Measurements from ENCODE around the gene CSF1R. TPM values are rescaled to one million over a fixed set of nuclear protein-coding genes. Genes with fewer than 3 reads are reported as not detected.

Gene CSF1R
- total and polyA plus RNA-seq, 4 donors = 5.4 to 46.2 (median 22.1) TPM

DNA sequence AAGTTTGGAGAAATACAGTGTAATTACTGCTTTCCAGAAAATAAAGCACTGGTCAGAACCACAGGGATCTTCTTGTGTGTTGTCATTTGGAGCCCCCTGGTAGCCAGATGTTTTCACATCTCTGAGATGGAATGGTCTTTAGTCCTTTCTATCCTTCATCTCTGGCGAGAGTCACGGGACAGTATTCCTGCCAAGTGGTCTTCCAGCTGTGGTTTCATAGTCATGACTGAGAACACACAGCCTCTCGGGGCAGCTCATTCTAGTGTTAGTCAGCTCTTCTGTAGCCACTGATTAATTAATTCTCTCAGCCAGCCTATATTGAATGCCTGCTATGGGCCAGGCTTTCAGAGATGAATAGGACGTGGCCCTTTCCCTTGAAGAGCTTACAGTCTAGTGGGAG, 51.7 kb downstream of the CSF1R start:
- no peak for DNase-seq (ENCODE audit: low spot score)
- Histone ChIP-seq H3K4me1 (ENCODE audit: control insufficient read depth in 4 of 4, insufficient read depth in 4 of 4, low read length in 3 of 4) (no peaks in the 10 kb centered on the region), H3K36me3 (ENCODE audit: control insufficient read depth in 4 of 4, insufficient read depth in 3 of 4, low read depth in 1 of 4, low read length in 3 of 4) (peaks cover 16 to 82% (median 69%) of the 10 kb centered on the region in 4 donors), H3K9ac (ENCODE audit: low read depth in 1 of 2, low read length in 2 of 2) (no peak overlapping the region), H3K4me3 (ENCODE audit: low read depth in 1 of 3, low read length in 3 of 3) (no peak overlapping the region), H3K27ac (ENCODE audit: low read depth in 1 of 2, low read length in 2 of 2) (no peak overlapping the region), H3K27me3 (ENCODE audit: control insufficient read depth in 4 of 4, insufficient read depth in 4 of 4, low read length in 3 of 4) (no peaks in the 10 kb centered on the region), H3K9me3 (ENCODE audit: control insufficient read depth in 4 of 4, low read length in 3 of 4) (no peaks in the 10 kb centered on the region)
- TF ChIP-seq EGR1 (IDR thresholded peaks at IDR 0.05; ENCODE audit: low read depth in 2 of 2) (no peak), RXRA (IDR thresholded peaks at IDR 0.05) (no peak), YY1 (IDR thresholded peaks at IDR 0.05) (no peak), HNF4A (conservative IDR thresholded peaks at IDR 0.05) (no peak), JUND (IDR thresholded peaks at IDR 0.05) (no peak), NR2F2 (IDR thresholded peaks at IDR 0.05) (no peak), FOXA1 (IDR thresholded peaks at IDR 0.05) (no peak), SP1 (IDR thresholded peaks at IDR 0.05) (no peak), GABPA (IDR thresholded peaks at IDR 0.05 in 1 of 2, conservative IDR thresholded peaks at IDR 0.05 in 1 of 2) (no peak), FOXA2 (IDR thresholded peaks at IDR 0.05) (no peak), TAF1 (conservative IDR thresholded peaks at IDR 0.05) (no peak), RAD21 (IDR thresholded peaks at IDR 0.05) (no peak)
- TF ChIP-seq, protein P1, sequence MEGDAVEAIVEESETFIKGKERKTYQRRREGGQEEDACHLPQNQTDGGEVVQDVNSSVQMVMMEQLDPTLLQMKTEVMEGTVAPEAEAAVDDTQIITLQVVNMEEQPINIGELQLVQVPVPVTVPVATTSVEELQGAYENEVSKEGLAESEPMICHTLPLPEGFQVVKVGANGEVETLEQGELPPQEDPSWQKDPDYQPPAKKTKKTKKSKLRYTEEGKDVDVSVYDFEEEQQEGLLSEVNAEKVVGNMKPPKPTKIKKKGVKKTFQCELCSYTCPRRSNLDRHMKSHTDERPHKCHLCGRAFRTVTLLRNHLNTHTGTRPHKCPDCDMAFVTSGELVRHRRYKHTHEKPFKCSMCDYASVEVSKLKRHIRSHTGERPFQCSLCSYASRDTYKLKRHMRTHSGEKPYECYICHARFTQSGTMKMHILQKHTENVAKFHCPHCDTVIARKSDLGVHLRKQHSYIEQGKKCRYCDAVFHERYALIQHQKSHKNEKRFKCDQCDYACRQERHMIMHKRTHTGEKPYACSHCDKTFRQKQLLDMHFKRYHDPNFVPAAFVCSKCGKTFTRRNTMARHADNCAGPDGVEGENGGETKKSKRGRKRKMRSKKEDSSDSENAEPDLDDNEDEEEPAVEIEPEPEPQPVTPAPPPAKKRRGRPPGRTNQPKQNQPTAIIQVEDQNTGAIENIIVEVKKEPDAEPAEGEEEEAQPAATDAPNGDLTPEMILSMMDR (IDR thresholded peaks at IDR 0.05; ENCODE audit: low read depth, low read length, missing input control) = no peak
- TF ChIP-seq, protein P2, sequence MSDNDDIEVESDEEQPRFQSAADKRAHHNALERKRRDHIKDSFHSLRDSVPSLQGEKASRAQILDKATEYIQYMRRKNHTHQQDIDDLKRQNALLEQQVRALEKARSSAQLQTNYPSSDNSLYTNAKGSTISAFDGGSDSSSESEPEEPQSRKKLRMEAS (IDR thresholded peaks at IDR 0.05) = no peak
- TF ChIP-seq, protein P3, sequence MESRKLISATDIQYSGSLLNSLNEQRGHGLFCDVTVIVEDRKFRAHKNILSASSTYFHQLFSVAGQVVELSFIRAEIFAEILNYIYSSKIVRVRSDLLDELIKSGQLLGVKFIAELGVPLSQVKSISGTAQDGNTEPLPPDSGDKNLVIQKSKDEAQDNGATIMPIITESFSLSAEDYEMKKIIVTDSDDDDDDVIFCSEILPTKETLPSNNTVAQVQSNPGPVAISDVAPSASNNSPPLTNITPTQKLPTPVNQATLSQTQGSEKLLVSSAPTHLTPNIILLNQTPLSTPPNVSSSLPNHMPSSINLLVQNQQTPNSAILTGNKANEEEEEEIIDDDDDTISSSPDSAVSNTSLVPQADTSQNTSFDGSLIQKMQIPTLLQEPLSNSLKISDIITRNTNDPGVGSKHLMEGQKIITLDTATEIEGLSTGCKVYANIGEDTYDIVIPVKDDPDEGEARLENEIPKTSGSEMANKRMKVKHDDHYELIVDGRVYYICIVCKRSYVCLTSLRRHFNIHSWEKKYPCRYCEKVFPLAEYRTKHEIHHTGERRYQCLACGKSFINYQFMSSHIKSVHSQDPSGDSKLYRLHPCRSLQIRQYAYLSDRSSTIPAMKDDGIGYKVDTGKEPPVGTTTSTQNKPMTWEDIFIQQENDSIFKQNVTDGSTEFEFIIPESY (IDR thresholded peaks at IDR 0.05) = no peak
- TF ChIP-seq, protein P4, sequence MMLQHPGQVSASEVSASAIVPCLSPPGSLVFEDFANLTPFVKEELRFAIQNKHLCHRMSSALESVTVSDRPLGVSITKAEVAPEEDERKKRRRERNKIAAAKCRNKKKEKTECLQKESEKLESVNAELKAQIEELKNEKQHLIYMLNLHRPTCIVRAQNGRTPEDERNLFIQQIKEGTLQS (IDR thresholded peaks at IDR 0.05) = no peak
- TF ChIP-seq, protein P5, sequence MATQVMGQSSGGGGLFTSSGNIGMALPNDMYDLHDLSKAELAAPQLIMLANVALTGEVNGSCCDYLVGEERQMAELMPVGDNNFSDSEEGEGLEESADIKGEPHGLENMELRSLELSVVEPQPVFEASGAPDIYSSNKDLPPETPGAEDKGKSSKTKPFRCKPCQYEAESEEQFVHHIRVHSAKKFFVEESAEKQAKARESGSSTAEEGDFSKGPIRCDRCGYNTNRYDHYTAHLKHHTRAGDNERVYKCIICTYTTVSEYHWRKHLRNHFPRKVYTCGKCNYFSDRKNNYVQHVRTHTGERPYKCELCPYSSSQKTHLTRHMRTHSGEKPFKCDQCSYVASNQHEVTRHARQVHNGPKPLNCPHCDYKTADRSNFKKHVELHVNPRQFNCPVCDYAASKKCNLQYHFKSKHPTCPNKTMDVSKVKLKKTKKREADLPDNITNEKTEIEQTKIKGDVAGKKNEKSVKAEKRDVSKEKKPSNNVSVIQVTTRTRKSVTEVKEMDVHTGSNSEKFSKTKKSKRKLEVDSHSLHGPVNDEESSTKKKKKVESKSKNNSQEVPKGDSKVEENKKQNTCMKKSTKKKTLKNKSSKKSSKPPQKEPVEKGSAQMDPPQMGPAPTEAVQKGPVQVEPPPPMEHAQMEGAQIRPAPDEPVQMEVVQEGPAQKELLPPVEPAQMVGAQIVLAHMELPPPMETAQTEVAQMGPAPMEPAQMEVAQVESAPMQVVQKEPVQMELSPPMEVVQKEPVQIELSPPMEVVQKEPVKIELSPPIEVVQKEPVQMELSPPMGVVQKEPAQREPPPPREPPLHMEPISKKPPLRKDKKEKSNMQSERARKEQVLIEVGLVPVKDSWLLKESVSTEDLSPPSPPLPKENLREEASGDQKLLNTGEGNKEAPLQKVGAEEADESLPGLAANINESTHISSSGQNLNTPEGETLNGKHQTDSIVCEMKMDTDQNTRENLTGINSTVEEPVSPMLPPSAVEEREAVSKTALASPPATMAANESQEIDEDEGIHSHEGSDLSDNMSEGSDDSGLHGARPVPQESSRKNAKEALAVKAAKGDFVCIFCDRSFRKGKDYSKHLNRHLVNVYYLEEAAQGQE (IDR thresholded peaks at IDR 0.05) = no peak
- WGBS = 95% methylated on average over 4 of the region's 4 CpGs
